Brain microvascular endothelial cell (primary cell): ENCODE data around the gene PRR36.

ENCODE experiments used
- DNase-seq: peaks from one replicate; pipeline ENCODE4 v3.0.0-alpha.2; 2020
- H3K27ac ChIP-seq: fragments of 250-450 bp; sonication (Bioruptor Pico); 2 replicates; pipeline ENCODE4 v1.5.1; 2020; ENCODE audit warnings: mild to moderate bottlenecking, moderate library complexity
- H3K27me3 ChIP-seq: fragments of 250-450 bp; sonication (Bioruptor Pico); replicated peaks from 2 replicates; pipeline ENCODE4 v1.5.1; 2020; ENCODE audit warnings: mild to moderate bottlenecking
- H3K36me3 ChIP-seq: fragments of 250-450 bp; sonication (Bioruptor Pico); replicated peaks from 2 replicates; pipeline ENCODE4 v1.5.1; 2020; ENCODE audit warnings: mild to moderate bottlenecking
- H3K4me3 ChIP-seq: 2 replicates; pipeline ENCODE4 v1.5.1; 2011; ENCODE audit warnings: low read depth, mild to moderate bottlenecking, control low read depth, low read length, moderate library complexity
- CTCF ChIP-seq: IDR thresholded peaks from 2 replicates; pipeline ENCODE4 v1.5.1; 2011; ENCODE audit warnings: low read depth, mild to moderate bottlenecking, moderate library complexity, low read length, control low read depth, inconsistent platforms; ENCODE audit errors: missing control alignments
- in situ Hi-C: cut with HindIII; loops from 2 replicates; pipeline ENCODE4 v1.10.0; 2017; ENCODE audit warnings: low sequenced_read_pairs, low pct_ligation_motif_present

The PRR36 gene

DNA sequence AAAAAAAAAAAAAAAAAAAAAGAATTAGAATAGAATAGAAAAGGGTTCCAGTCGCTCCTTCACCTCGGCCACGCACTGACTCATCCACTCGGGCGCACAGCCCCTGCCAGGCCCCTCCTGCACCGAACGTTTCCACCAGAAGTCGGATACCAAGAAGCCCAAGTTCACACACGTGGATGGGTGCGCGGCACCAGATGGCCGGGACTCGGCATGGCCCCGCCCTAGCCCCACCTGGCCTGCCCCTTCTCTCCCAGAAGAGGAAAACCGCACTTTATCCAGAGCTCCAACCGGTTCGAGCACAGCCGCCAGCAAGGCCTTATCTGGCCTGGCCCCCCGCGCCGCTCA lies 5.9 kb downstream of the PRR36 start:
- no peak for DNase-seq
- in situ Hi-C loops = no loop called here

DNA sequence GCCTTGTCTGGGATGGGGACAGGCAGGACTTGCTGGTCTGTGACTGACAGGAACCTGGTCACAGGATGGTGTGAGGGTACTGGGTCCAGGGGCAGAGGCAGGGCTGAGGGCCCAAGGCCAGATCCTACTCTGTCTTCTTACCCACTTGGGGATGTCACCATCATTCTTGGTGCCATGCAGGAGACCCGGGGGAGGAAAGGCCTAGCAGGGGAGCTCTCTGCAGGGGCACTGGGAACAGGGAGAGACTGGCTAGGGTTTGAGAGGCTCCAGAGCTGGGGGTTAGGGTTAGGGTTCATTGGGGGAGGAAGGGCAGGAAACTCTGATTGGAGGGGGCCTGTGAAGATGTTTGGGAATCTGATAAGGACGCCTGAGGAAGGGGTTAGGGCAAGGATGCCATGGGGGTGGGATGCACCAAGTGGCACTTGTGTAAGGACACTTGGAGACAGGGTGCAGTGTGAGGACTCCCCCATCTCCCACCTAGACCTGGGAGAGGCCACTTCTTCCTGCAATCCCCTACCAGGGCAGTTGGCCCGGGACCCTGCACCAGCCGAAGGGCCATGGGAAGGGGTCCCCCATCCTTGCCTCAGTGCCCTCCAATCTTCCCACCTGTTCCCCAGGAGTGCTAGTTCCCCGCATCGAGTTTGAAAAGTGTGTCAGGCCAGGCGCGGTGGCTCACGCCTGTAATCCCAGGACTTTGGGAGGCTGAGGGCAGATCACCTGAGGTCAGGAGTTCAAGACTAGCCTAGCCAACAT lies 6.9 kb downstream of the PRR36 start:
- DNase-seq = no peak
- no peak for TF ChIP-seq CTCF
- Histone ChIP-seq H3K27me3 (no peaks in the 10 kb centered on the region), H3K36me3 (no peaks in the 10 kb centered on the region), H3K27ac (no peak overlapping the region), H3K4me3 (no peak overlapping the region)
- in situ Hi-C loops = no loop called here

More for the DNA sequence above, 5.9 kb downstream of the PRR36 start:
- Histone ChIP-seq H3K27ac (no peak overlapping the region), H3K36me3 (no peaks in the 10 kb centered on the region), H3K4me3 (no peak overlapping the region), H3K27me3 (peaks cover 6% of the 10 kb centered on the region)
- no peak for TF ChIP-seq CTCF

DNA sequence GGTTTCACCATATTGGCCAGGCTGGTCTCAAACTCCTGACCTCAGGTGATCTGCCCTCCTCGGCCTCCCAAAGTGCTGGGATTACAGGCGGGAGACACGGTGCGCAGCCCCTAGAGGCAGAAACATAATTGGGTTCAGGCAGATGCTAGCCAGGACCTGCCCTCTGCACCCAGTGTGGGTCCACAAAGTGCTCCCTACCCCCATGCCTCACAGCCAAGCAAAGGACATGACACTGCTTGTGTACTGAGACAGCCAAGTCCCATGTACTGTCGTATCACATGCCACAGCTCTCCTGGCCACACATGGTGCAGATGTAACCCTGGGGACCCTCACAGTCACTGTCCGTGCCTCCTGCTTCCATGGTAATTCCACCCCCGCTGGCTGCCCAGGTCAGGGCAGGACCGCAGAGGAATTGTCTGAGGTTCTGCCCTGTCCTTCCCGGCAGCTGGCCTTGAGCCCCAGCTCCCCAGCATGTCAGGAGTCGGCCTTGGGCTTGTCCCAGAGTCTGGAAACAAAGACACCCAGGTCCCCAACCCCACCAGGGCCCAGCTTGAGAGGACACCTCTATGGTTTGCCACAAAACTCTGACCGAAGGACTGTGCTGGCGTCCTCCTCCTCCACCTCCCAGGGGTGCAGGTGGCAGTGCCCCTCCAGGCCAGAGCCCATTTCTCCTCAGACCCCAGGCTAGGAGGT lies 7.6 kb downstream of the PRR36 start:
- Histone ChIP-seq H3K27me3 (no peaks in the 10 kb centered on the region), H3K4me3 (no peak overlapping the region), H3K27ac (no peak overlapping the region), H3K36me3 (no peaks in the 10 kb centered on the region)
- in situ Hi-C loops = no loop called here
- DNase-seq = no peak
- no peak for TF ChIP-seq CTCF

DNA sequence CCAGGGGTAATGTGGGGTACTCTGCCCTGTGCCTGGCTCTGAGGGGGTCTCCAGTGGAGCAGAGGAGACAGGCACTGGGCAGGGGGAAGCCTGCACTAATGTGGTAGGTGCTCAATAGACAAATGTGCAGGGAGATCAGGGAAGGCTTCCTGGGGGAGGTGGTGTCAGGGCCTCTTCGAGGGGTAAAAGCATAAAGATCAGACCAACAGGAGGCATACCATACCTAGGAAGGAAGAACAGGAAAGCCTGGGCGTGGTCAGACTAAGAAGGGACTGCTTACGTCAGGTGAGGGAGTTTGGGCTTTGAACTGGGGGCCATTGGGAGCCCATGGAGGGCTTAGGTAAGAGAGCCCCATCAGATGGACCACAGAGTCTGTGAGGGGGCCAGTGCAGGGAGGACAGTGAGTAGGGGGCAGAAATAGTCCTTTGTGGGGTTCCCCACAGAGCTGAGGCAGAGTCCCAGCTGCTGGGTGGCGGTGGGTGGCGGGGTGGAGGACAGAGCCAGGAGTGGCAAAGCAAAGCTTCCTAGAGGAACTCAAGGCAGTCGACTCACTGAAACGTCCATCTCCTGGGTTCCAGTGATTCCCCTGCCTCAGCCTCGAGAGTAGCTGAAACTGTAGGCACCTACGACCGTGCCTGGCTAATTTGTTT lies 8.8 kb downstream of the PRR36 start:
- Histone ChIP-seq H3K36me3 (no peaks in the 10 kb centered on the region), H3K27me3 (no peaks in the 10 kb centered on the region), H3K4me3 (no peak overlapping the region), H3K27ac (no peak overlapping the region)
- DNase-seq = no peak
- in situ Hi-C loops = no loop called here
- TF ChIP-seq CTCF = no peak

- no peaks in the 10 kb centered on the region for H3K36me3 ChIP-seq
- H3K27ac ChIP-seq = no peak overlapping the region
- TF ChIP-seq CTCF = no peak
- H3K27me3 ChIP-seq = no peaks in the 10 kb centered on the region
- no peak overlapping the region for H3K4me3 ChIP-seq
- in situ Hi-C loops = no loop called here
- no peak for DNase-seq
These were observed 9.5 kb downstream of the PRR36 start for GRCh38 chr19:7864690-7865074.
